ENCODE data around the gene SACS. TPM values are rescaled to one million over a fixed set of nuclear protein-coding genes. Genes with fewer than 3 reads are reported as not detected.

Gene SACS
- total RNA-seq, 1 donor from 2014 or later: 26.2 TPM

DNA sequence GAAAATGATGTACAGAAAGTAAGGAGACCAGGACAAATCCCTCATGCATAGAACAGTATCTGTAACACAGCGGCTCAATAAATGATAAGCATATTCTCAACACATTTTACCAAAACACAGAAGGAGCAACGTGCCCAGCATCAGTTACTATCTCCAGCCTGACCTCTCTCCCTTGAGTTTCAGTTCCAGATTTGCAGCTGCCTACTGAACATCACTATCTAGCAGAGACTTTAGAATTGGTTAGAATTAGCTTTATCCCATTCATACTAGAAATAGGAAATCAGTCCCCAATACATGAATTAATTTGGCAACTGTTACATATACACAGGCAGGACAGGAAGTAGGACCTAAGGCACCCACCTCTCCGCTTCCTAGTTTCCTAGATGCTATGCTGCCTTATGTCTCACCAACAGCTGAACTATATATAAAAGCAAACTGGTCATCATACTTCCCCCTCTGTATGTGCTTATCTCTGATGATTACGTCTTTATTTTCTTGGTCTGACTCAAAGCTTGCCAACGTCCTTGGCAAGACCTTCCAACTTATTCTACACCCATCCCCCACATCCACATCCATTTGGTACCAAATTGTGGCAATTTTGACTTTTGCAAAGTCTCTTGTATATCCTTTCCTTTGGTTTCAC lies 61.1 kb downstream of the SACS start:
- DNase-seq (ENCODE audit: low read depth in 2 of 2): peak in 1 of 2 donors; percentile 60

DNA sequence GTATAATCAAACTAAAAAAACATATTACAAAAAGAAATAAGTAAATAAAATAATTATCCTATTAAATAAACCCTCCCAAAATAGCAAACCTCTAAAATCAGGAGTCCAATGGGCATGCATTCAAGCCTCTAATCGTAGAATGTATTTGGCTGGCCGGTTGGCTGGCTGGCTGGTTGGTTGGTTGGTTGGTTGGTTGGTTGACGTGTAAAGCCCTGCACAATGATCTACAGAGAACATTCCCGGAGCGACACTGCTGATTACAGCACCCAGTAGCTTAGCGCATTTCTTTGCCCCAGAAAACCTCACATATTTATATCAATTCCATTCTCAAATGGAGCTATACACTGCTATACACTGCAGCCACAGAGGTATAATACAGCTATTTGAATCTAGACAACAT lies 65.6 kb downstream of the SACS start:
- no peak for DNase-seq (ENCODE audit: low read depth in 2 of 2)

DNA sequence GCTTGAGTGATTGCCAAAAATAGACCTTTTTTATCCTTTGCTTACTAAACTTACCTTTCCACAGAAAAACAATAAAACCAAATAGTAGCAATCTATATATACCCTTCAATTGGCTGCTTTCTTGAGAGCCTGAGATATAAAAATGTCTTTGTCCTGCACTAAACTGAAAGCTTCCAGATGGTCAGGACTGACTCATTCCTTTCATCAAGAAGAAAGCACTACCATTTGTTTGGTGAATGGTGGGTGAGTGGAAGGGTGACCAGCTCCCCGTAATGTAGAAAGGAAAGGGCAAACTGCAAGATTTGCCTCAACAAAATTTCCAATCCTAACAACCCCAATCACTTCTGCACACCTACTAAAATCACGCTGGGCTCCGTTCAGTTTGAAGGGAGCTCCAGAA lies 67.8 kb downstream of the SACS start:
- DNase-seq (ENCODE audit: low read depth in 2 of 2): no peak

GRCh38 chr13:23359882-23360281 lies 73.6 kb downstream of the SACS start:
- no peak for DNase-seq (ENCODE audit: low read depth in 2 of 2)

DNA sequence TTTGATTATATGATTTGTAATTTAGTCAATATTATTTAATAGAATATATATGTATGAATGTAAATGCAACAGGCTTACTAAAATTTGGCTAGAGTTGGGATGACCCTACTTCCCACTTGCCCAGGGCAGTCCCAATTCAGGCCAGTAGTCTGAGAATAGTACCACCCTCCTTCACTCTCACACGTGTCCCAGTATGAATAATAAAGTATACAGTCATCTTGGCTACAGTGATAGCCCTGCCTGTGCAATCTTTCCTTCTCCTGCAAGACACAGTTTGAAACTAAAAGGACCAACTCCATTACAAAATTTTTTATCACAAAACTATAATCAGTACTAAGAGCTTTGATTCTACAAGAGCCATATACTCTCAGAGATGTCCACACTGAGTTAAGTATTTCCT lies 76.2 kb downstream of the SACS start:
- no peak for DNase-seq (ENCODE audit: low read depth in 2 of 2)

DNA sequence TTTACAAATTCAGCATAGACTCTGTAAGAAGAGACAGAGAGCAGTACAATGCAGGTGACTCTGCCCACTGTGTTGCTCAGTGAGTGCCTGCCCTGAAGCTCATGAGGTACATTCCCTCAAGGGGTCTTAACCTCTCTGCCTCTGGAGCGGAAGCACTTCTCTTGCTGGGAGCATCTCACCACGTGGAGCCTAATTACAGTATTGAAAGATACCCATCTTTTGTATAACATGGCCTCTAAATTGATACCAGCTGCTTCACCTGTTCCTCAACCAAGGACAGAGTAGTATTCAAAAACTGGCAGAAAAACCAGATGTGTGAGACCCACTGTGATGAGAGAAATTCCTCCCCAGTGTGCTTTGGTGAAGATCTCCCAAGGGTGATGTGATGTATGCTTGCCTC lies 77.1 kb downstream of the SACS start:
- no peak for DNase-seq (ENCODE audit: low read depth in 2 of 2)

- DNase-seq (ENCODE audit: low read depth in 2 of 2): no peak
Measured at GRCh38 chr13:23354520-23354919, 79.0 kb downstream of the SACS start.

- DNase-seq (ENCODE audit: low read depth in 2 of 2): no peak
Measured at GRCh38 chr13:23352161-23352560, 81.3 kb downstream of the SACS start.

DNA sequence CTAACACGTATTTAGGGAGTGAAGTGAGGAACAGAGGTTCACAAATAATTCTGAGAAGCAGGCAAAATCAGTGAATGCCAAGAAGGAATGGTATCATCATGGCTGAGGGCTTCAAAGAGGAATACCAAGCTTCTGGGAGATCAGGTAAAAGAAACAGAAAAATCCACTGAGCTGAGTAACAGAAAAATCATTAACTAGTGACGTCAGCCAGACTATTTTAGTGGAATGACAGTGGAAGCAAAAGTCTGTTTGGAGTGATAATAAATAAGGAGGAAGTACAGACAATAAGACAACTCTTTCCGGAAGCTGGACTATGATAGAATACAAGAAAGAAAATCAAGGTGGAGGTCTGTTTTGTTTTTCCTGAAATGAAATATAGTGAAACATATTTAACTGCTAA lies 83.5 kb downstream of the SACS start:
- DNase-seq (ENCODE audit: low read depth in 2 of 2): peak in 1 of 2 donors; percentile 24

DNA sequence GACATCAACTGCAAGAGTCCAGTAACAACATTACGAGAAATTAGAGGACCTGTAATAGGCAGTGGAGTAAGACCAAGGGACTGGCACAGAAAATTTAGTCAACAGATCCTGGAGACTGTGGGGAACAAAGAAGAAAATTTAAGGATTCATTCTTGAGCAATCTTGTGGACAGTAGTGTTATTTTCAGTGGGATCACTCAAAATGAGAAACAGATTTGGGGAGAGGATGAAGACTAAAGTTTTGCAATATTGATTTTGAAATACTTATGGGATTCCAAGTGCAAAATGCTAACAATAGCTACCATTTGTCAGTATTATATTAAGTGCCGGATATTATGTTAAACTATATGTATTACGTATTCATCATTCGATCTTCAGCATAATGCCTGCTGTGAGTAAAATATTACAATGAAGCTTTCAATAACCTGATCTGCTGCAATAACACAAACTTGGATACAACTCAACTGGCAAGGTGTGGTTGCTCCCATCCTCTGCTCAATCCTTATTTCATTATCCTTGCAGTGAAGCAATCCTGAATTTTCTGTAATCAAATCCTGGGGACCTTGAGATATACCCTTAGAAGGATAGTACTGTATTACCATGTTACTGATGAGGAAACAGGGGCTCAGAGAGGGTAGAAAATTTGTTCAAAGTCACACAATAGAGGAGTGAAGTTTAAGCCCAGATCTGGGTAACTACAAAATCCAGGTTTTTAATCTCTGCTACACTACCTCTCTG lies 84.2 kb downstream of the SACS start:
- DNase-seq (ENCODE audit: low read depth in 2 of 2): no peak

- peak in 1 of 2 donors; percentile 14 for DNase-seq (ENCODE audit: low read depth in 2 of 2)
Measured at GRCh38 chr13:23348262-23349127, 85.0 kb downstream of the SACS start.

DNA sequence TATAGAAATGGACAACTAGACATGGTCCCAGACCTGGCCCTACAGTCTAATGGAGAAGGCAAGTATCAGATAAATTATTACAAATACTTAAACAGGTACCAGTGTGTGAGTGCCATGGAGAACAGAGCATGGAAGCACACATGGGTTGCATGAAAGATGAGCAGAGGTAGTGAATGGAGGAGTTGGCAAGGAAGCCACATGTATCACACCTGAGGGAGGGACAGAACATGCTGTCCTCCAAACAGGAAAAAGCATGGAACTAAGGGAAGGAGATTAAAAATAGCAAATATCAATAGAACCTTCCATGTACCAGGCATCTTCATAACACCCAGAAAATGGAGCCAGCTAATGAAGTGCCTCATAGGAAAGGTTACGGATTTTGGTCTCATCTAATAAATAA lies 85.9 kb downstream of the SACS start:
- DNase-seq (ENCODE audit: low read depth in 2 of 2): no peak

GRCh38 chr13:23344931-23345595 lies 88.4 kb downstream of the SACS start:
- DNase-seq (ENCODE audit: low read depth in 2 of 2): no peak

DNA sequence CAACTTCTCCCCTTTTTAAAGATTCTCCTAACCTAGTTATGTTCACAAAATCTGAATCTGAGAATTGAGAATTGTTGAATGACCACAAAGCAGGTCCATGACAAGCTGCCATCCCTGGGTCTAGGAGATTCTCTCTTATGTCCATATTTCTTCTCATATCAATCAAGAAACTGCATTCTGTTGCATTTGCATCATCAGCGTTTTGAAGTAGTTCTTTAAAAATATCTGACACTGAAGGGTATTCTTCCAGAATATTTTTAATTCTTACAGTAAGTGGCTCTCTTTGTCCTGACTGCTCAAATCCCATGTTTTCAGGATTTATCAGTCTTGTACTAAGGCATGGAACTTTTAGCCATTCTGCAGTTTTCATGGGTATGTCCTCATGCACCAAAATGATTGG lies 94.3 kb downstream of the SACS start:
- DNase-seq (ENCODE audit: low read depth in 2 of 2): no peak

GRCh38 chr13:23330356-23330755 lies 103.1 kb downstream of the SACS start:
- DNase-seq (ENCODE audit: low read depth in 2 of 2): no peak

GRCh38 chr13:23325191-23325590 lies 108.3 kb downstream of the SACS start:
- no peak for DNase-seq (ENCODE audit: low read depth in 2 of 2)

DNA sequence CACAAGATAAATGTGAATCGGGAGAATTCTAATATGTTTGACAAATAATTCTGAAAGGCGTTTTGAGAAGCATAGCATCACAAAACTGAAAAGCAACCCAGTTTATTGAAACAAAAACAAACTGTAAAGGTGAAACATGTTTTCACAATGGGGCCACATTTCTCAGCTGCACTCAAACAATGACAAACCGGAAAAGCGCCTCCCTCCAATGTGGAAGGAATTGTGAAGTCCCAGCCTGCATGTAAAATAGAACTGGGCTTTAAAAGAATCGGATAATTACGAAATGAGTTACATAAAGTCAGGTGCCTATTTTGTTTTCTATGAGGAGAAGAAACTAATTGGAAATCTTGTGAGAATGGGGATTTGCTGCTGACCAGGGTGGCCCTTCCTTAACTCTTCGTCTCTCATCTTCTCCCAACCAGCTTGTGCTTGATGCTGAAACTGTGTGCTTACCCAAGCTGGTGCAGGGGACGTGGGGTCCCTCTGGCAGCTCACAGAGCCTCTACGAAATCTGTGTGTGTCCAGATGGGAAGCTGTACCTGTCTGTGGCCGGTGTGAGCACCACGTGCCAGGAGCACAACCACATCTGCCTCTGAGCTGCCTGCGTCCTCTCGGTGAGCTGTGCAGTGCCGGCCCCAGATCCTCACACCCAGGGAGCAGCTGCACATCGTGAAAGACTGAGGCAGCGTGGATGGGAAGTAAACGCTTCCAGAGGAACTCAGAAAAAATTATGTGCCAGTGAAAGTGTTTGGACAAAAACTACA lies 109.4 kb downstream of the SACS start:
- DNase-seq (ENCODE audit: low read depth in 2 of 2): peak; percentile 51 to 75

- DNase-seq (ENCODE audit: low read depth in 2 of 2): no peak
Measured at GRCh38 chr13:23322353-23323336, 110.9 kb downstream of the SACS start.

GRCh38 chr13:23321535-23322241 lies 111.8 kb downstream of the SACS start:
- peak; percentile 29 to 97 for DNase-seq (ENCODE audit: low read depth in 2 of 2)

Measured in lung microvascular endothelial cell (primary cell).